MM.1S (cell line): ENCODE measurements around the gene BOC.

Experiments
- DNase-seq: peaks from one replicate; pipeline ENCODE4 v3.0.0-alpha.2; 2015
- H2AFZ ChIP-seq: fragments of 300-600 bp; sonication (generic); 2 replicates; pipeline ENCODE4 v1.6.0; 2016; ENCODE audit warnings: antibody characterized with exemption, low read length
- H3F3A ChIP-seq: fragments of 300-600 bp; sonication (generic); 2 replicates; pipeline ENCODE4 v1.6.1; 2016; ENCODE audit warnings: mild to moderate bottlenecking, antibody characterized with exemption, low read length, moderate library complexity, mixed read lengths; ENCODE audit not compliant: insufficient read depth
- H3K27ac ChIP-seq: fragments of 300-600 bp; sonication (generic); 2 replicates; pipeline ENCODE4 v1.5.1; 2016; ENCODE audit warnings: mild to moderate bottlenecking, low read length
- H3K27me3 ChIP-seq: fragments of 300-600 bp; sonication (generic); replicated peaks from 2 replicates; pipeline ENCODE4 v1.6.0; 2016; ENCODE audit warnings: low read length; ENCODE audit not compliant: insufficient read depth
- H3K36me3 ChIP-seq: fragments of 300-600 bp; sonication (generic); replicated peaks from 2 replicates; pipeline ENCODE4 v1.6.1; 2016; ENCODE audit warnings: mild to moderate bottlenecking, low read length, mixed read lengths; ENCODE audit not compliant: insufficient read depth
- H3K4me1 ChIP-seq: fragments of 300-600 bp; sonication (generic); 2 replicates; pipeline ENCODE4 v1.6.1; 2016; ENCODE audit warnings: low read length, mixed read lengths
- H3K4me2 ChIP-seq: fragments of 300-600 bp; sonication (generic); 2 replicates; pipeline ENCODE4 v1.6.0; 2016; ENCODE audit warnings: low read depth, low read length
- H3K4me3 ChIP-seq: fragments of 300-600 bp; sonication (generic); 2 replicates; pipeline ENCODE4 v1.5.1; 2016; ENCODE audit warnings: low read length, mixed read lengths
- H3K79me2 ChIP-seq: fragments of 300-600 bp; sonication (generic); 2 replicates; pipeline ENCODE4 v1.6.1; 2016; ENCODE audit warnings: mixed run types, low read length, mixed read lengths
- H3K9ac ChIP-seq: fragments of 300-600 bp; sonication (generic); 2 replicates; pipeline ENCODE4 v1.6.1; 2016; ENCODE audit warnings: low read length, mixed read lengths
- H3K9me2 ChIP-seq: fragments of 300-600 bp; sonication (generic); replicated peaks from 2 replicates; pipeline ENCODE4 v1.6.1; 2016; ENCODE audit warnings: mild to moderate bottlenecking, low read length, mixed read lengths; ENCODE audit not compliant: insufficient read depth
- H3K9me3 ChIP-seq: fragments of 300-600 bp; sonication (generic); replicated peaks from 2 replicates; pipeline ENCODE4 v1.6.1; 2016; ENCODE audit warnings: mild to moderate bottlenecking, low read length, mixed read lengths; ENCODE audit not compliant: insufficient read depth
- H4K20me1 ChIP-seq: fragments of 300-600 bp; sonication (generic); 2 replicates; pipeline ENCODE4 v1.6.1; 2016; ENCODE audit warnings: mild to moderate bottlenecking, low read length, moderate library complexity, mixed read lengths; ENCODE audit not compliant: insufficient read depth
- CTCF ChIP-seq: fragments of 300-600 bp; sonication (generic); IDR thresholded peaks from 2 replicates; pipeline ENCODE4 v1.5.1; 2016; ENCODE audit warnings: antibody characterized with exemption, low read length, mixed read lengths
- EZH2 ChIP-seq: fragments of 300-600 bp; sonication (generic); optimal IDR thresholded peaks from 2 replicates; pipeline ENCODE3; 2017; ENCODE audit warnings: low read depth, mild to moderate bottlenecking, antibody characterized with exemption, low read length, mixed read lengths
- EZH2phosphoT487 ChIP-seq: fragments of 300-600 bp; sonication (generic); IDR thresholded peaks from 2 replicates; pipeline ENCODE4 v1.6.1; 2018; ENCODE audit warnings: antibody characterized with exemption, low read length

The BOC gene

DNA sequence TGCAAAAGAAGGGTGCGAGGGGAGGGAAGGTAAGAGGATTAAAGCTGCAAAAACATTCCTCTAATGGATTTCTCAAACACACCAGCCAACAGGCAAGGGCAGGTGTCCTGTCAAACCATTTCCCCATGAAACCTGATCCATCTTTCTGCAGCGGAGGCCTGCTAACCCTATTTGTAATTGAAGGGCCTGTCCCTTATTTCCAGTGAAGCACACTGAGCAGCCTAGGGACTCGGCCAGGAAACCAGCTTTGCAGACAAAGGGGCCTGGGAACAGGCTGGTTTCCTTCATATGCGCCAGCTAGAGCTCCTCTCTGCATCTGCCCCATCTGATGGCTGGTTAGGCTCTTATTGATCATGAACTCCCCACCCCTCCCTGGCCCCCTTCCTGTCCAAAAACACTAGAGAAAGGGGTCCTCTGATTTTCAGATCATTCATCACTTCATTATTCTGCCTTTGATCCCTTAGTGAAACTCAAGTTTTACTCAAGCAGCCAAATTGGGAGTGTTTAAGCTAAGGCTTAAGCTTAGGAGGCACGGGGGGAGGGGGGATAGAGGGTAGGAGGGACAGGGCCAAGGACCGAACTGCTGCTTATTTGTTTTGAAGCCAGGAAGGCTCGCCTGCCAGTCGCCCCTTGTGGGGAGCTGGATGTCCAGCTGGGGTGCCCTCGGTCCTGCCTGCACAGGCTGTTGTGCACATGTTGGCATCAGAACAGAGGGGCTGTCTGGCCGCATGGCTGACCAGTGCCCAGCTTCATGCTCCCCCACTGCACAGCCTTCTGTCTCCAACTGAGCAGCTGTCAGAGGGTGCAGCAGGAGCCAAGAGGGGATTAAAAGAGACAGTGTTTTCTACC, 53.1 kb downstream of the BOC start:
- Histone ChIP-seq H4K20me1 (no peaks in the 10 kb centered on the region), H3K4me3 (no peak overlapping the region), H3K79me2 (no peaks in the 10 kb centered on the region), H3K36me3 (no peaks in the 10 kb centered on the region), H3K4me1 (no peaks in the 10 kb centered on the region), H2AFZ (no peak overlapping the region), H3K9me3 (no peaks in the 10 kb centered on the region), H3K9me2 (no peaks in the 10 kb centered on the region), H3K9ac (no peak overlapping the region), H3K27ac (no peak overlapping the region), H3K4me2 (no peak overlapping the region), H3F3A (no peaks in the 10 kb centered on the region), H3K27me3 (no peaks in the 10 kb centered on the region)
- TF ChIP-seq EZH2 (no peak), EZH2phosphoT487 (no peak), CTCF (no peak)
- DNase-seq = no peak

DNA sequence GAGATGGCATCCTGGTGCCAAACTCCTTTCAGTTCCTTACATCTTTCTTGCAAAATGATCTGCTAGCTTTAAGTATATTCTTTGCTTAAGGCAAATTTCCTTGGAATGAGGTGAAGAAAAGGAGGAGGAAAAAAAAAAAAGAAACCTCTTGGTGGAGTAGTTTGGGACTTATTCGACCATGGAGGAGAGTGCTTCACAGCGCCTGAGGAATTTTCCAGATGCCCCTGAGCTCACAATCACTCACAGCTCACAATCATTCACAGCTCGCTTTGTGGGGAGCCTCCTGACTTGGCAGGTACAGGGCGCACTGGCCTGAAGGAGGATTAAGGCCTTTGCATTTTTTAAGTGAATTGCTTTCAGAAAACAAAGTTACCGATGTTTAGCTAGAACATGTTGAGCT, 53.9 kb downstream of the BOC start:
- Histone ChIP-seq H3K9me3 (no peaks in the 10 kb centered on the region), H3F3A (no peaks in the 10 kb centered on the region), H2AFZ (no peak overlapping the region), H3K27me3 (no peaks in the 10 kb centered on the region), H3K79me2 (no peaks in the 10 kb centered on the region), H3K4me1 (no peaks in the 10 kb centered on the region), H4K20me1 (no peaks in the 10 kb centered on the region), H3K9ac (no peak overlapping the region), H3K9me2 (no peaks in the 10 kb centered on the region), H3K4me2 (no peak overlapping the region), H3K36me3 (no peaks in the 10 kb centered on the region), H3K4me3 (no peak overlapping the region), H3K27ac (no peak overlapping the region)
- DNase-seq = no peak
- no peak for TF ChIP-seq EZH2phosphoT487
- no peak for TF ChIP-seq EZH2
- no peak for TF ChIP-seq CTCF

GRCh38 chr3:113266738-113267137, 55.4 kb downstream of the BOC start:
- Histone ChIP-seq H2AFZ (no peak overlapping the region), H3K79me2 (no peaks in the 10 kb centered on the region), H3F3A (no peaks in the 10 kb centered on the region), H3K36me3 (no peaks in the 10 kb centered on the region), H3K4me1 (no peaks in the 10 kb centered on the region), H3K4me2 (no peak overlapping the region), H3K9ac (no peak overlapping the region), H3K27ac (no peak overlapping the region), H3K9me2 (no peaks in the 10 kb centered on the region), H3K27me3 (no peaks in the 10 kb centered on the region), H4K20me1 (no peaks in the 10 kb centered on the region), H3K4me3 (no peak overlapping the region), H3K9me3 (no peaks in the 10 kb centered on the region)
- TF ChIP-seq CTCF (no peak), EZH2 (no peak), EZH2phosphoT487 (no peak)
- no peak for DNase-seq
